K562 (cell line): ENCODE measurements around the gene RASL11A. TPM values are rescaled to one million over a fixed set of nuclear protein-coding genes. Genes with fewer than 3 reads are reported as not detected.

Source experiments
- ATAC-seq: fragments of 200-7000 bp; cut with Tn5 transposase; 3 replicates; pipeline ENCODE4 v1.9.1; 2020; ENCODE audit warnings: moderate library complexity
- BruUV-seq: library from RNA; stranded (reverse); fragments of 400-500 nt; replicated peaks from 2 replicates; lab custom pipeline; 2021; lab: Mats Ljungman, UMichigan
- CTCF ChIA-PET: fragments of 300-600 bp; formaldehyde crosslinking; extraction: SDS; loops from one replicate; lab custom pipeline; 2021; ENCODE audit warnings: low intra/inter-chr PET ratio; lab: Yijun Ruan, JAX
- POLR2A ChIA-PET: fragments of 300-600, 350-650 bp; sonication (Branson Sonifier 250); formaldehyde crosslinking; extraction: SDS; loops from one replicate; lab custom pipeline; 2021; ENCODE audit warnings: antibody characterized with exemption, inconsistent platforms; lab: Yijun Ruan, JAX
- DNase-seq, 4 experiments: peaks; one replicate each; pipeline versions ENCODE4 v3.0.0 to v3.0.0-alpha.2; 2011 to 2018; ENCODE audit warnings: low spot score in 3 of 4, mixed read lengths in 3 of 4; ENCODE audit errors: extremely low read depth in 1 of 4
- FAIRE-seq: peaks from 2 replicates; lab custom pipeline; 2011; peaks lifted over from hg19 to GRCh38; lab: Jason Lieb, UNC
- H2AFZ ChIP-seq: 2 replicates; pipeline ENCODE4 v1.6.0; 2011; ENCODE audit warnings: low read depth, low read length, control low read depth, inconsistent platforms
- H3K27ac ChIP-seq: fragments of 200-600 bp; 3 replicates; pipeline ENCODE4 v1.8.0; 2011; ENCODE audit warnings: low read depth, mild to moderate bottlenecking, control low read depth, inconsistent platforms, low read length, moderate library complexity, mixed read lengths; ENCODE audit errors: extremely low read depth
- H3K27me3 ChIP-seq, 2 experiments: fragments of 300-600 bp in 1 of 2; 2 replicates in 1 of 2; 3 replicates in 1 of 2; pipeline versions ENCODE4 v1.6.0 to v1.8.0; 2011; ENCODE audit warnings: inconsistent platforms in 2 of 2, low read length in 2 of 2, mild to moderate bottlenecking in 1 of 2, mixed read lengths in 1 of 2, moderate library complexity in 1 of 2; ENCODE audit not compliant: control insufficient read depth in 2 of 2, insufficient read depth in 2 of 2
- H3K36me3 ChIP-seq: fragments of 300-600 bp; 3 replicates; pipeline ENCODE4 v1.8.0; 2011; ENCODE audit warnings: mild to moderate bottlenecking, low read length, inconsistent platforms; ENCODE audit not compliant: control insufficient read depth, insufficient read depth
- H3K4me1 ChIP-seq, 2 experiments: fragments of 200-600 bp in 1 of 2; replicated peaks in 1 of 2; 2 replicates in 1 of 2; 3 replicates in 1 of 2; pipeline versions ENCODE4 v1.5.1 to v1.8.0; 2011; ENCODE audit warnings: inconsistent platforms in 2 of 2, low read length in 2 of 2, mild to moderate bottlenecking in 1 of 2, mixed read lengths in 1 of 2, moderate library complexity in 1 of 2; ENCODE audit not compliant: control insufficient read depth in 2 of 2, insufficient read depth in 2 of 2
- H3K4me2 ChIP-seq: 2 replicates; pipeline ENCODE4 v1.6.1; 2011; ENCODE audit warnings: low read length, control low read depth, inconsistent platforms, mixed read lengths; ENCODE audit not compliant: insufficient read depth
- H3K4me3 ChIP-seq: fragments of 200-600 bp; sonication (generic), shearing (Covaris generic); 2 replicates; pipeline ENCODE4 v1.5.1; 2016; ENCODE audit warnings: control low read depth, inconsistent platforms
- H3K79me2 ChIP-seq: fragments of 200-600 bp; 3 replicates; pipeline ENCODE4 v1.8.0; 2011; ENCODE audit warnings: low read length, inconsistent platforms; ENCODE audit not compliant: control insufficient read depth, insufficient read depth
- H3K9ac ChIP-seq, 2 experiments: 2 replicates each; pipeline versions ENCODE4 v1.6.0 to v1.6.1; 2011; ENCODE audit warnings: low read depth in 2 of 2, low read length in 2 of 2, control low read depth in 1 of 2, inconsistent platforms in 1 of 2, mild to moderate bottlenecking in 1 of 2, mixed read lengths in 1 of 2; ENCODE audit not compliant: insufficient read depth in 1 of 2
- H3K9me1 ChIP-seq: one replicate; pipeline ENCODE4 v1.6.0; 2011; ENCODE audit warnings: inconsistent platforms, mild to moderate bottlenecking, low read length, moderate library complexity; ENCODE audit not compliant: control insufficient read depth, insufficient read depth
- H3K9me3 ChIP-seq: replicated peaks from 2 replicates; pipeline ENCODE4 v1.5.1; 2011; ENCODE audit warnings: low read depth, low read length, inconsistent platforms; ENCODE audit not compliant: control insufficient read depth, insufficient read depth
- H4K20me1 ChIP-seq: replicated peaks from 2 replicates; pipeline ENCODE4 v1.6.1; 2011; ENCODE audit warnings: low read length, inconsistent platforms, mixed read lengths; ENCODE audit not compliant: control insufficient read depth, insufficient read depth
- CCNT2 ChIP-seq: IDR thresholded peaks from 2 replicates; pipeline ENCODE4 v1.6.1; 2011; ENCODE audit warnings: borderline replicate concordance, low read depth, mild to moderate bottlenecking, moderate library complexity, mixed read lengths, low read length; ENCODE audit not compliant: insufficient read length; ENCODE audit errors: extremely low read depth
- KAT8 ChIP-seq: fragments of 450-650 bp; IDR thresholded peaks from 2 replicates; pipeline ENCODE4 v1.6.1; 2016; ENCODE audit warnings: low read depth, mild to moderate bottlenecking
- MAFG ChIP-seq: fragments of 450-650 bp; conservative IDR thresholded peaks from 2 replicates; pipeline ENCODE4 v1.6.1; 2016; ENCODE audit warnings: missing genetic modification characterization, missing compliant biosample characterization
- MYBL2 ChIP-seq, 2 experiments: fragments of 450-650 bp in 1 of 2; sonication (generic) in 1 of 2; formaldehyde crosslinking in 1 of 2; IDR thresholded peaks; 2 replicates each; pipeline versions ENCODE4 v1.6.1 to v1.8.1; 2017 to 2022; ENCODE audit warnings: borderline replicate concordance in 1 of 2, inconsistent platforms in 1 of 2, low read depth in 1 of 2, mild to moderate bottlenecking in 1 of 2, missing genetic modification reagents in 1 of 2, moderate library complexity in 1 of 2
- NFIC ChIP-seq: fragments of 450-650 bp; IDR thresholded peaks from 2 replicates; pipeline ENCODE4 v1.6.1; 2017; ENCODE audit warnings: mild to moderate bottlenecking, inconsistent platforms
- OTX1 ChIP-seq: fragments of 450-650 bp; formaldehyde crosslinking; IDR thresholded peaks from 2 replicates; pipeline ENCODE4 v1.4.0; 2022; ENCODE audit warnings: mild to moderate bottlenecking
- PTTG1 ChIP-seq: fragments of 450-650 bp; IDR thresholded peaks from 2 replicates; pipeline ENCODE4 v1.6.1; 2016; ENCODE audit warnings: low read depth, mild to moderate bottlenecking, missing genetic modification characterization, missing compliant biosample characterization
- TEAD4 ChIP-seq, 2 experiments: sonication (generic) in 1 of 2; formaldehyde crosslinking in 1 of 2; IDR thresholded peaks; 2 replicates each; pipeline versions ENCODE4 v1.6.1 to v1.8.0; 2012 to 2022; ENCODE audit warnings: borderline replicate concordance in 1 of 2, inconsistent platforms in 1 of 2, low read length in 1 of 2, mild to moderate bottlenecking in 1 of 2, missing genetic modification reagents in 1 of 2
- ZBTB7A ChIP-seq: IDR thresholded peaks from 2 replicates; pipeline ENCODE4 v1.6.1; 2011; ENCODE audit warnings: low read depth, mild to moderate bottlenecking, low read length, moderate library complexity, borderline replicate concordance; ENCODE audit not compliant: control insufficient read depth
- ZSCAN29 ChIP-seq: fragments of 450-650 bp; IDR thresholded peaks from 2 replicates; pipeline ENCODE4 v1.6.1; 2017
- WGBS: fragments of 100-300 bp; shearing (Covaris generic); methylation state at CpG from one replicate; pipeline ENCODE4 v1.1.6; 2016; ENCODE audit warnings: low coverage, mixed read lengths; ENCODE audit not compliant: insufficient coverage; ENCODE audit errors: missing lambda C conversion rate; 5-methylcytosine and 5-hydroxymethylcytosine counted together
- in situ Hi-C: fragments of 300-500 bp; cut with MboI; formaldehyde crosslinking; loops from 4 replicates; pipeline ENCODE4 v1.15.0; 2018; ENCODE audit warnings: inconsistent platforms, mixed read lengths
- intact Hi-C: fragments of 100-400 bp; cut with micrococcal nuclease; formaldehyde crosslinking; loops from 2 replicates; pipeline ENCODE4 v1.14.2; 2022
- polyA plus RNA-seq, 8 experiments: library from polyadenylated mRNA; depleted of rRNA in 4 of 8; stranded (reverse) in 5 of 8; unstranded in 3 of 8; fragments of >200 nt; fragmentation: Nextera tagmentation in 2 of 8; fragmentation: Illumina TruSeq in 1 of 8; extraction: Ambion mirVana in 2 of 8; extraction: Trizol in 1 of 8; gene quantifications; 2 replicates each; pipeline versions ENCODE4 v1.2.1 to v1.2.3, GENCODE V29; 2011 to 2014; ENCODE audit warnings: inconsistent platforms in 1 of 8, missing spikeins in 1 of 8
- total RNA-seq, 7 experiments: library from RNA; depleted of rRNA in 6 of 7; stranded (reverse); fragments of >200 nt in 6 of 7; fragmentation: Illumina TruSeq in 2 of 7; extraction: Trizol in 2 of 7; gene quantifications; 2 replicates each; pipeline versions ENCODE4 v1.2.1 to v1.2.3, GENCODE V29; 2011 to 2021; ENCODE audit warnings: low replicate concordance in 1 of 7

Gene RASL11A
- total and polyA plus RNA-seq, 9 of the 15 experiments (the other 6 are each of a cell fraction or from before 2014, with no cell fraction given) = 0.11 to 2.2 (median 1.5) TPM; not detected in 1

- TF ChIP-seq NFIC = peak; percentile 84
- no peak for TF ChIP-seq MAFG (tag)
- no peak for TF ChIP-seq ZSCAN29
- TF ChIP-seq MYBL2 (IDR thresholded peaks at IDR 0.05; ENCODE audit: low read depth) = peak; percentile 73
- no peak for TF ChIP-seq MYBL2 (CRISPR knock-in tag; IDR thresholded peaks at IDR 0.05; ENCODE audit: borderline replicate concordance)
- no peak for TF ChIP-seq OTX1 (CRISPR knock-in tag)
- no peak for TF ChIP-seq PTTG1 (tag)
Measured at GRCh38 chr13:27242702-27243101, 27.9 kb upstream of the RASL11A start (continued).

- ATAC-seq = no peak
- Histone ChIP-seq H2AFZ (no peak overlapping the region), H3K9me3 (no peaks in the 10 kb centered on the region; the same call in 1 of the 2 replicates), H3K79me2 (peaks cover 12% of the 10 kb centered on the region), H3K9me1 (no peaks in the 10 kb centered on the region), H3K4me2 (no peak overlapping the region), H3K4me3 (no peak overlapping the region), H3K27ac (no peak overlapping the region), H3K9ac (no peak overlapping the region), H4K20me1 (no peaks in the 10 kb centered on the region), H3K36me3 (peaks cover 3% of the 10 kb centered on the region; the same call in 1 of the 3 replicates), H3K4me1 (peaks cover 0 to 15% of the 10 kb centered on the region in 2 experiments; a peak in 2 of 5 replicates), H3K27me3 (no peaks in the 10 kb centered on the region)
- FAIRE-seq = no peak
- WGBS = 73% methylated on average over 7 of the region's 7 CpGs
- intact Hi-C loops (no loop called here), in situ Hi-C loops (no loop called here)
- TF ChIP-seq CCNT2 (no peak), ZBTB7A (no peak), KAT8 (no peak), TEAD4 (IDR thresholded peaks at IDR 0.05; ENCODE audit: low read length) (no peak), TEAD4 (CRISPR knock-in tag; IDR thresholded peaks at IDR 0.05; ENCODE audit: borderline replicate concordance) (no peak)
- no TSS peak for BruUV-seq
- ChIA-PET CTCF (no interaction called here), POLR2A (interaction anchor here (0.8 kb wide), 1 partner anchor 323 kb away, joined by 3 read pairs; no protein-coding TSS in a partner anchor)
- no peak for DNase-seq
Measured at GRCh38 chr13:27245610-27246009, 25.0 kb upstream of the RASL11A start.
